ENCODE measurements around the gene HORMAD2.

DNA sequence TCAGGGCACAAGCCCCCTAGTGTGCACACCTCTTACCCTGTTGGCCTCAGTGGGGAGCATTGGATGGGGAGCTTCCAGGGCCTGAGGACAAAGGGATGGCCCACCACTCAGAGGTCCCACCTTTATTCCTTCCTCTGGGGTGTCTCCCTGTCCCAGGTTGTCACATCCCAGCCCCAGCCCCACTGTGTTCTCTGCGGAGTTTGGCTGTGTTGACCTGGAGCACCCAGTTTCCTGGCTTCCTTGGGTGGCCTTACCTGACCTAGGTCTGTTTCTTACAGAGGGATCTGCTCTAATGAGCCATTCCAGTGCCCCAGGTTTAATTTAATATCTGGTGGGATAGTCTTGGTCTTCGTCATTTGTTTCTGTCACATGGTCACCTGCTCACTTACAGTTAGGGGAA lies 38.8 kb upstream of the HORMAD2 start:
- TF ChIP-seq, protein P1, sequence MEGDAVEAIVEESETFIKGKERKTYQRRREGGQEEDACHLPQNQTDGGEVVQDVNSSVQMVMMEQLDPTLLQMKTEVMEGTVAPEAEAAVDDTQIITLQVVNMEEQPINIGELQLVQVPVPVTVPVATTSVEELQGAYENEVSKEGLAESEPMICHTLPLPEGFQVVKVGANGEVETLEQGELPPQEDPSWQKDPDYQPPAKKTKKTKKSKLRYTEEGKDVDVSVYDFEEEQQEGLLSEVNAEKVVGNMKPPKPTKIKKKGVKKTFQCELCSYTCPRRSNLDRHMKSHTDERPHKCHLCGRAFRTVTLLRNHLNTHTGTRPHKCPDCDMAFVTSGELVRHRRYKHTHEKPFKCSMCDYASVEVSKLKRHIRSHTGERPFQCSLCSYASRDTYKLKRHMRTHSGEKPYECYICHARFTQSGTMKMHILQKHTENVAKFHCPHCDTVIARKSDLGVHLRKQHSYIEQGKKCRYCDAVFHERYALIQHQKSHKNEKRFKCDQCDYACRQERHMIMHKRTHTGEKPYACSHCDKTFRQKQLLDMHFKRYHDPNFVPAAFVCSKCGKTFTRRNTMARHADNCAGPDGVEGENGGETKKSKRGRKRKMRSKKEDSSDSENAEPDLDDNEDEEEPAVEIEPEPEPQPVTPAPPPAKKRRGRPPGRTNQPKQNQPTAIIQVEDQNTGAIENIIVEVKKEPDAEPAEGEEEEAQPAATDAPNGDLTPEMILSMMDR (IDR thresholded peaks at IDR 0.05; ENCODE audit: extremely low read depth in 1 of 2, insufficient read depth in 1 of 2, low read depth in 1 of 2, low read length in 2 of 2), result no peak
- TF ChIP-seq EZH2 (IDR thresholded peaks at IDR 0.05; ENCODE audit: borderline replicate concordance, low read depth, low read length, severe bottlenecking) (no peak), POLR2A (IDR thresholded peaks at IDR 0.05; ENCODE audit: low read depth, low read length) (no peak), POLR2AphosphoS5 (IDR thresholded peaks at IDR 0.05; ENCODE audit: insufficient read depth, low read depth, low read length) (no peak), JUN (IDR thresholded peaks at IDR 0.05; ENCODE audit: borderline replicate concordance, insufficient read depth, insufficient read length, low read depth) (no peak), GATA2 (IDR thresholded peaks at IDR 0.05; ENCODE audit: insufficient read depth, insufficient read length, low read depth, low read length) (no peak), MYC (IDR thresholded peaks at IDR 0.05; ENCODE audit: low read depth, low read length) (no peak), FOS (IDR thresholded peaks at IDR 0.05; ENCODE audit: borderline replicate concordance, insufficient read depth, low read length) (no peak)
- TF ChIP-seq, protein P2, sequence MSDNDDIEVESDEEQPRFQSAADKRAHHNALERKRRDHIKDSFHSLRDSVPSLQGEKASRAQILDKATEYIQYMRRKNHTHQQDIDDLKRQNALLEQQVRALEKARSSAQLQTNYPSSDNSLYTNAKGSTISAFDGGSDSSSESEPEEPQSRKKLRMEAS (IDR thresholded peaks at IDR 0.05; ENCODE audit: insufficient read depth, insufficient read length), result no peak

Measured in endothelial cell of umbilical vein (primary cell).